ENCODE measurements around the gene ELMOD3.

ELMOD3 gene

DNA sequence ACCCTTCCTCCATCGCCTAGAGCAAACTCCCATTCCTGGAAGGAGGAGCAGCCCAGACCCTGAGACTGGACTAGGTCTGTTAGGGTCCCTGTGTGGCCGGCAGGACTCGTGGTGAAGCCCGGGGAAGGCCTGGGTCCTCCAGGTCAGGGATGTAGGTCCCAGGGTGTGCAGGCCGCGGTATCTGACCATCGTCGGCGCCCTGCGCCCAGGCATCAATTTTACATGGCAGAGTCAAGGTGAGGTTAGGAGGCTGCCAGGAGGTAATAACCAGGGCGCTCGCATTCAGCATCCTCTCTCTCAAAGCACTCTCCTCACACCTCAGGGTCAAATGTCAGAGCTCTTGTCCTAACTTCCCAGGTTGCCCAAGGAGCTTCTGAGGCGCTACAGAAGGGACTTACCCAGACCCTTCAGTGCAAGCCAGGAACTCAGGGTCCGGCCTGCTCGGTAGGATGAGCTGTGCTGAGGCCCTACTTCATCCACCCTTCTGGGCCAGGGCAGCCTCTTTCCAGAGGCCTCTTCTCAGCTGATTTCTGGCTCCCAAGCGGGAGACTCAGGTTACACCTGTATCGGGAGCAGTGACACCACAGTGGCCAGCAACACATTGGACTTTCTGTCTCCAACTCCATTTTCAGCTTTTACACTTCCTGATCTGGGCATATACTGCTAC, 64.6 kb downstream of the ELMOD3 start:
- H3K9me3 ChIP-seq (ENCODE audit: low read length) = no peaks in the 10 kb centered on the region
- H2AFZ ChIP-seq (ENCODE audit: low read depth, low read length) = peak overlapping the region; percentile 94
- H3K4me1 ChIP-seq (ENCODE audit: insufficient read depth, low read length) = peaks cover 10% of the 10 kb centered on the region
- H3K36me3 ChIP-seq (ENCODE audit: insufficient read depth, low read length) = no peaks in the 10 kb centered on the region
- H3K27me3 ChIP-seq (ENCODE audit: insufficient read depth, low read length) = peaks cover 8% of the 10 kb centered on the region
- H3K4me3 ChIP-seq (ENCODE audit: low read length) = peak overlapping the region; percentile 56

DNA sequence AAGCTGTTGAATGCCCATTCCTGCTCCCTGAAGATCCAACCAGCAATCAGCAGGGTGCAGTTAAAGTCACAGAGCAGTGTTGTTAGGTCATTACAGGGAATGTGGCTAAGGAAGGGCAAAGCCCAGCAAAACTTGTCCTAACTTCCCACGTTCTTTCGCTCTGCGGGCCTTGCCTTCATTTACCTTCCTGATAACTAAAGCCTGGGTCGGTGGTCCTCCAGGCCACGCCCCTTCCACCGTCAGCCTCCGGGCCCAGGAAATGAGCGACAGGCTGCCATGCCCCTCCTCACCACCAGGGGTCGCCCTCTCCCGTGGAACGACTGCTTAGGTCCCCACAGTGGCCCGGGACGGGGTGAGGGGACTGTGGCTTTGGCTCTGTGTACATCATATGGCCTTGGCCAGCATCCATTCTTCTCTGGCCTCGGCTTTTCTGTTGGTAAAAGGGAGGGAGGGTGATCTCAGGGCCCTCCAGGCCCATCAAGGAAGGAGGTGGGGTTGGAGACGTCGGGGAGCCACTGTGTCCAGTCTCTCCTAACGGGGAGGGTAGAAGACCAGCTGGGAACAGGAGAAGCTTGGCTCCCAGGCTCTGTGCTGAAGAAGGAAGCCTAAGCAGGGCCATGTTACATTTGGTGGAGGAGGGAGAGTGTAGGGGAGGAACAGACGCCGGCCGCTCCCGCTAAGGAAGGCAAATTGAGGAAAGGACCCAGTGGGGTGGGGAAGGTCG, 66.1 kb downstream of the ELMOD3 start:
- Histone ChIP-seq H3K4me1 (ENCODE audit: insufficient read depth, low read length) (peaks cover 10% of the 10 kb centered on the region), H3K4me3 (ENCODE audit: low read length) (no peak overlapping the region), H3K36me3 (ENCODE audit: insufficient read depth, low read length) (no peaks in the 10 kb centered on the region), H3K27me3 (ENCODE audit: insufficient read depth, low read length) (no peaks in the 10 kb centered on the region), H3K9me3 (ENCODE audit: low read length) (no peaks in the 10 kb centered on the region), H2AFZ (ENCODE audit: low read depth, low read length) (no peak overlapping the region)

DNA sequence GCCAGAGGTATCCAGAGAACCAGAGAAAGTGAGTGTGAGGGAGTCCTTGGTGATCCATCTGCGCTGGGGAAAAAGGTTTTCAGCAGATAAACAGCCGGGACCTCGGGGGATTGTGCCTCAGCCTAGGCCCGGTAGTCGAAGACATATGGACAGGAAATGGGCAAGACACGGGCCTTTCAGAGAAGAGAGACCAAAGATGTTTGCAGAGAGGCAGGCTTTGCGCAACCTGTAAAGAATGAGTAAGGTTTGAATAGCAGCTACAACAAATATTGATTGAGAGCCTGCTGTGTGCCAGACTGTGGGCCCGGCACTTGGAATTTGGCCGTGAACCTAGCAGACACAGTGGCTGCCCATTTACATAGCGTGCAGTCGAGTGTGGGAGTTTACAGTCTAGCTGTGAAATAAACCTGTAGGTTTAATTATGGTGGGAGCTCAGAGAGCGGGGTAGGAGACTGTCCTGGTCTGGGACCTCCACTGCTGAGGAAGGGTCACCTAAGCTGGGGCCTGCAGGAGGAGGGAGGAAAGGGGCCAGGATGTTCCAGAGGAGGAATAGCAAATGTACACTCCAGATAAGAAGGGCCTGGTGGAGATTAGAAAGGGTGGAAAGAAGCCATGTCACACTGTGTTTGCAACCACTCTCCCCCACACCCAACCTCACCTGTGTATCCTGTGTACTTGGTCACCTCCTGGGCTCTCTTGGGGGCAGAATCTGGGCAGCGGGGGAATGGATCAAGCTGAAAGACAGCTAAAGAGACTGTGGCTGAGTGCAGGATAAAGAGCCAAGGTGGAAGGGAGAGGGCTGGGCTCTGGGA, 66.9 kb downstream of the ELMOD3 start:
- no peaks in the 10 kb centered on the region for H3K27me3 ChIP-seq (ENCODE audit: insufficient read depth, low read length)
- no peaks in the 10 kb centered on the region for H3K9me3 ChIP-seq (ENCODE audit: low read length)
- no peak overlapping the region for H3K4me3 ChIP-seq (ENCODE audit: low read length)
- peaks cover 10% of the 10 kb centered on the region for H3K4me1 ChIP-seq (ENCODE audit: insufficient read depth, low read length)
- no peaks in the 10 kb centered on the region for H3K36me3 ChIP-seq (ENCODE audit: insufficient read depth, low read length)
- no peak overlapping the region for H2AFZ ChIP-seq (ENCODE audit: low read depth, low read length)

DNA sequence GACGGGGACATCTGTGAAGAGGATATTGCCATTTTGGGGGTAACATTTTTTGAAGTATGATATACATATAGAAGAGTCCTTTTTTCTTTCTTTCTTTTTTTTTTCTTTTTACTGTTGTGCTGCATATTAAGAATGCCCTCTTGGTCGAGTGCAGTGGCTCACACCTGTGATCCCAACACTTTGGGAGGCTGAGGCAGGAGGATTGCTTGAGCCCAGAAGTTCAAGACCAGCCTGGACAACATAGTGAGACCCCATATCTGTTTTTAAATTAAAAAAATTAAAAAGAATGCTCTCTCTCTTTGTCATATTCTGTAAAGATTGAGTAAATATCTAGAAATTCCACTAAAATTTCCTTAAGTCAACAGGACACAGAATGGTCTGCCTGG, 67.5 kb downstream of the ELMOD3 start:
- Histone ChIP-seq H3K36me3 (ENCODE audit: insufficient read depth, low read length) (no peaks in the 10 kb centered on the region), H3K9me3 (ENCODE audit: low read length) (no peaks in the 10 kb centered on the region), H3K4me1 (ENCODE audit: insufficient read depth, low read length) (peaks cover 10% of the 10 kb centered on the region), H3K4me3 (ENCODE audit: low read length) (no peak overlapping the region), H2AFZ (ENCODE audit: low read depth, low read length) (no peak overlapping the region), H3K27me3 (ENCODE audit: insufficient read depth, low read length) (no peaks in the 10 kb centered on the region)

DNA sequence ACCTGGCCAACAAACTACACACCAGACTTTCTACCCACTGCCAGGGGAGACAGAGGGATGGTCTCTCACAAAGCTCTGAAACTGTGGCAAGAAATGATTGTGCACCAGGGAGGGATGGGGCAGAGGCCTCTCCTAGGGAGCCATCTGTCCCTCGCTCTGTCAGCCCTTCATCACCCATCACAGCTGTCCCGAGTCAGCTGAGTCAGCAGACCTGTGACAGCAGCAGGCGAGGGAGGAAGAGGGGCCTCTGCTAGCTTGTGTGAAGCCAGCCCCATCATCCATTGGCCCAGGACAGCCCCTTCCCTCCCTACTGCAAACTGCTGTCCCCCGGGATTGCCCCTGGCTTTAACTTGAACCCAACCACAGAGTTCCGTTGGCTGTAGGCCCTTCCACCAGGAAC, 69.0 kb downstream of the ELMOD3 start:
- no peak overlapping the region for H2AFZ ChIP-seq (ENCODE audit: low read depth, low read length)
- peaks cover 15% of the 10 kb centered on the region for H3K4me1 ChIP-seq (ENCODE audit: insufficient read depth, low read length)
- H3K4me3 ChIP-seq (ENCODE audit: low read length) = no peak overlapping the region

DNA sequence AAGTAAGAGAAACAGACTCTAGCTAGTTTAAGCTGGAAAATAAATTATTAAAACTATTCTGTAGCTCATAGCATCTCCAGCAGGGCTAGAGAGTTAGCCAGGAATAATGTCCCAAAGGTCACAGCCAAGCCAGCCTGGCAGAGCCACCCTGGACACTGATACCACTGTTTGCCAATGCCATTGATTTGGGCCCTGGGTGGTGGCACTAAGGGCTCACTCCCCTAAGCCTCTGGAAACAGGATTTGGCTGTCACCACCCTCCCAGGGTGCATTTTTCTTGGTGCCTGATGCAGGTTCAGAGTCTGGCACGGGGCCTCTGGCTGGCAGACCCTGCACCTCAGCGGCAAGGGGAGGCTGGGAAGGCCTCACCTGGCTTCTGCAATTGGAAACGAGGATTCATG, 71.0 kb downstream of the ELMOD3 start:
- Histone ChIP-seq H3K4me1 (ENCODE audit: insufficient read depth, low read length) (peaks cover 24% of the 10 kb centered on the region), H3K27me3 (ENCODE audit: insufficient read depth, low read length) (no peaks in the 10 kb centered on the region), H3K4me3 (ENCODE audit: low read length) (no peak overlapping the region)

More for the DNA sequence above, 69.0 kb downstream of the ELMOD3 start:
- no peaks in the 10 kb centered on the region for H3K27me3 ChIP-seq (ENCODE audit: insufficient read depth, low read length)
- no peaks in the 10 kb centered on the region for H3K36me3 ChIP-seq (ENCODE audit: insufficient read depth, low read length)
- no peaks in the 10 kb centered on the region for H3K9me3 ChIP-seq (ENCODE audit: low read length)

DNA sequence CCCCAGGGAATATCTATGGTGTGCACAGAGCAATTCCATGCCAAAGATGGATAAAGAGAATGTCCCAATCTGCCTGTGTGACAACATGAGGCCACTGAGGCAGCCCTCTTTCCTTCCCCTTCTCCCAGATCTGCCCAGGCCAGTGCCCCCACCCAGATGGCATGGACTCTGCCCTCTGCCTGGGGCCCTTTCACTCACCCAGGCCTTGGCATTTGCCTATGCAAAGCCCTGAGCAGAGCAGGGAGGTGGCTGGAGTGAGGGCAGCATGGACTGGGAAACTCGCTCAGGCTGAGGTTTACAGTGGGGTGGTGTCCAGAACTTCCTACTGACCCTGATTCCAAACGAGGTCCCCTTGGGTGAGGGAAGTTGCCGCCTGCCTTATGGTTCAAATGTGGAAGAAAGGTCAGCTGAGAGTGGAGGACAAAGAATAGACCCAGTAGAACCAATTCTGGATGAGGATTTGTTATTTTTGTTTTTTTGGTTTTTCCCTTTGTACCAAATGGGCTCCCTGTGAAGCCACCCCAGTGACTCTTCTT, 72.8 kb downstream of the ELMOD3 start:
- H3K9me3 ChIP-seq (ENCODE audit: low read length) = no peaks in the 10 kb centered on the region
- H3K4me1 ChIP-seq (ENCODE audit: insufficient read depth, low read length) = peaks cover 35% of the 10 kb centered on the region
- H3K27me3 ChIP-seq (ENCODE audit: insufficient read depth, low read length) = no peaks in the 10 kb centered on the region
- no peak overlapping the region for H2AFZ ChIP-seq (ENCODE audit: low read depth, low read length)
- H3K36me3 ChIP-seq (ENCODE audit: insufficient read depth, low read length) = no peaks in the 10 kb centered on the region
- no peak overlapping the region for H3K4me3 ChIP-seq (ENCODE audit: low read length)

More for the DNA sequence above, 71.0 kb downstream of the ELMOD3 start:
- Histone ChIP-seq H2AFZ (ENCODE audit: low read depth, low read length) (no peak overlapping the region), H3K36me3 (ENCODE audit: insufficient read depth, low read length) (no peaks in the 10 kb centered on the region), H3K9me3 (ENCODE audit: low read length) (no peaks in the 10 kb centered on the region)

DNA sequence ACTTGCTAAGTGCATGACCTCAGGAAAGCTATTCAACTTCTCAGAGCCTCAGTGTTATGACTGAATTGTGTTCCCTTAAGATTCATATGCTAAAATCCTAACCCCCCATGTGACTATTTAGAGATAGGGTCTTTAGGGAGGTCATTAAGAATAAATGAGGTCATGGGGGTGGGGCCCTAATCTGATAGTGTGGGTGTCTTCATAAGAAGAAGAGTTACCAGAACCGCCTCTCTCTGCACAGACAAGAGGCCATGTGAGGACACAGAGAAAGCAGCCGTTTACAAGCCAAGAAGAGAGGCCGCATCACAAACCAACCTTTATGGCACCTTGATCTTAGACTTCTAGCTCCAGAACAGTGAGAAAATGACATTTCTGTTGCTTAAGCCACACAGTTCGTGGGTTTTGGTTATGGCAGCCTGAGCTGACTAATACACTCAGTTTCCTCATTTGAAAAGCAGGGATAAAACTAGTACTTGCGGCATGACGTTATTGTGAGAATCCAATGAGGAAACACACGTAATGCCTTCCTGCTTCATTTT, 73.8 kb downstream of the ELMOD3 start:
- Histone ChIP-seq H3K36me3 (ENCODE audit: insufficient read depth, low read length) (no peaks in the 10 kb centered on the region), H3K4me1 (ENCODE audit: insufficient read depth, low read length) (peaks cover 40% of the 10 kb centered on the region), H3K9me3 (ENCODE audit: low read length) (no peaks in the 10 kb centered on the region), H3K4me3 (ENCODE audit: low read length) (no peak overlapping the region), H2AFZ (ENCODE audit: low read depth, low read length) (no peak overlapping the region), H3K27me3 (ENCODE audit: insufficient read depth, low read length) (no peaks in the 10 kb centered on the region)

DNA sequence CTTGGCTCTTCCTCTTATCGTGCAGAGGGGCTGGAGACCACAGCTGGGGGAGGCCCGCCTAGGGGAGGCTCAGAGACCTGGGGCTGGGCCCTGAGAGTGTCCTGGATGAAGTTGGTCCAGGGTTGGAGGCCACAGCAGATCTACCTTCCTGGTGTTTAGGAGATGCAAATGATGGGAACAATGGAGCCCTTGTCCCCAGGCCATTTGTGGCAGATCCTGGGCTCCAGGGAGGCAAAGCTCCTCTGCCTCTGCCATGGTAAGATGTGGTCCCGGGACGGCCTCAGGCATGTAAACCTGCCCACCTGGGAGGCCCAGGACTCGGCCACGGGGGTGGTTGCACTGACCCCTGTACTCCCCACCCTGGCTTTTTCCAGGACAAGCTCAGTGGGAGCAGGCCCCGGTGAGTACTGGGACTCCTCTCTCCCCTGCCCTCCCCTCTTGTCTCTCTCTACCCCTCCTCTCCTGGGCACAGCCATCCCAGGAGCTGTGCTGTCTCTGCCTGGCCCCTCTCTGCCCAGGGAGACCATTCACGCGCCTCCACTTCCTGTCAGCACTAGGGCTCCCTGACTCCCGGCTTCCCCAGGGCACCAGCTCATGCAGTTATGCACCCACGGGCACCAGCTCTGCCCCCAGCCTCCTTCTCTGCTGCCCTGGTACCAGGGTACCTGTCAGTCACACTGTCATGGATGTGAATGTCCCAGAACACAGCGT, 74.8 kb downstream of the ELMOD3 start:
- Histone ChIP-seq H2AFZ (ENCODE audit: low read depth, low read length) (no peak overlapping the region), H3K4me3 (ENCODE audit: low read length) (no peak overlapping the region), H3K36me3 (ENCODE audit: insufficient read depth, low read length) (no peaks in the 10 kb centered on the region), H3K9me3 (ENCODE audit: low read length) (no peaks in the 10 kb centered on the region), H3K27me3 (ENCODE audit: insufficient read depth, low read length) (no peaks in the 10 kb centered on the region), H3K4me1 (ENCODE audit: insufficient read depth, low read length) (peaks cover 40% of the 10 kb centered on the region)

DNA sequence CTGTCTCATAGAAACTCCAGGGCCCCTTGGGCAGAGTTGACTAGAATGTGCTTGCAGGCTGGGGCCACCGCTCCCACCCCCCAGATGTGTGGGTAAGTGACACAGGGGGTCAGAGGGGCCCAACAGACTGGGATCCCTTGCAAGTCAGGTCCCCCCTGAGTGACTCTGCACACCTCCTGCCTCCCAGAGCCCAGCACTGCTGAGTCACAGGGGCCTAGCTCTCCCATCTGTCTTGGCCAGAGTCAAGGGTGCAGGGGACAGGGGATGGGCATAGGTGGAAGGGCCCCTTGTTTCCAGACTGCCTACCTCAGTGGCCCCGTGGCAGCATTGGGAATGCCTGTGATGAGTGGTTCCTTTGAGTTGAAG, 75.3 kb downstream of the ELMOD3 start:
- Histone ChIP-seq H2AFZ (ENCODE audit: low read depth, low read length) (no peak overlapping the region), H3K9me3 (ENCODE audit: low read length) (no peaks in the 10 kb centered on the region), H3K4me1 (ENCODE audit: insufficient read depth, low read length) (peaks cover 40% of the 10 kb centered on the region), H3K4me3 (ENCODE audit: low read length) (no peak overlapping the region), H3K27me3 (ENCODE audit: insufficient read depth, low read length) (no peaks in the 10 kb centered on the region), H3K36me3 (ENCODE audit: insufficient read depth, low read length) (no peaks in the 10 kb centered on the region)

DNA sequence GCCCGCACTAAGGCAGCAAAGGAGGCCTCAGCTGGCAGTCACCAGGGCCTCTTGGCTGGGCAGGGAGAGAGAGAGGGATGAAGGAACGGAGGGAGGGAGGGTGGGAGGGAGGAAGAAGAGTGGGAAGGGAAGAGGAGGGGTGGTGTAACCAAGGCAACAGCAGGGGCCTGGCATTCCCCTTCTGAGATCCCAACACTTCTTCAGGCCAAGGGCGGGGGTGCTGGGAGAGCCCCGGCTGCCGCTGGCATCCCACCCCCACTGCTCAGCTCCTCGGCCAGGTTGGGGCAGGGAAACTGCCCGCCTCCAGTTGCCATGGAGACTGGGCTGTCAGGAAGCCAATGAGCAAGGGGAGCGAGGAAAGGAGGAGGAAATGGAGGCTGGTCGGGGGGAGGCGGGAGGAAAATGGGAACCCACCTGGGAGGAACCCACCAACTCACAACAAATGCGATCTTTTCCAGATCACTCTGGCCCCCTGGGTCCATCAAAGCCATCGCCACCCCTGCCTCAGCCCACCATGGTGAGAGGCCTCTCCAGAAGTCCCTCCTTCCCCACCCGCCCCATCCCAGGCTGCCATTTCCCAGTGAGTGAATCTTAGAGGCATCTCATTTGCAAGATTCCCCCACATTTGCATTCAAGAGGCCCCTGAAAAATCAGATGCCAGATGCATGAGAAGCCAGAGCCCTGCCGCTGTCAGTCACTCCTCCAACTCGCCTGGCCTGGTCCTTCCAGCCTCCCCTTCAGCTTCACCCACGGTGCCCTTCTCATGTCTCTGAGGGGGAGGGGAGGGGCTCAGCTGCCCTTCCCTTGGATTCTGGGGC, 76.4 kb downstream of the ELMOD3 start:
- Histone ChIP-seq H3K27me3 (ENCODE audit: insufficient read depth, low read length) (no peaks in the 10 kb centered on the region), H3K4me1 (ENCODE audit: insufficient read depth, low read length) (peaks cover 40% of the 10 kb centered on the region), H3K36me3 (ENCODE audit: insufficient read depth, low read length) (no peaks in the 10 kb centered on the region), H3K9me3 (ENCODE audit: low read length) (no peaks in the 10 kb centered on the region), H3K4me3 (ENCODE audit: low read length) (peak overlapping the region; percentile 37), H2AFZ (ENCODE audit: low read depth, low read length) (peak overlapping the region; percentile 79)
